Measurements from ENCODE around the gene NOSIP. TPM values are rescaled to one million over a fixed set of nuclear protein-coding genes. Genes with fewer than 3 reads are reported as not detected.

Gene NOSIP
- polyA plus RNA-seq, 1 of the 3 experiments (the other 2 are of a cell fraction), result 128 TPM

DNA sequence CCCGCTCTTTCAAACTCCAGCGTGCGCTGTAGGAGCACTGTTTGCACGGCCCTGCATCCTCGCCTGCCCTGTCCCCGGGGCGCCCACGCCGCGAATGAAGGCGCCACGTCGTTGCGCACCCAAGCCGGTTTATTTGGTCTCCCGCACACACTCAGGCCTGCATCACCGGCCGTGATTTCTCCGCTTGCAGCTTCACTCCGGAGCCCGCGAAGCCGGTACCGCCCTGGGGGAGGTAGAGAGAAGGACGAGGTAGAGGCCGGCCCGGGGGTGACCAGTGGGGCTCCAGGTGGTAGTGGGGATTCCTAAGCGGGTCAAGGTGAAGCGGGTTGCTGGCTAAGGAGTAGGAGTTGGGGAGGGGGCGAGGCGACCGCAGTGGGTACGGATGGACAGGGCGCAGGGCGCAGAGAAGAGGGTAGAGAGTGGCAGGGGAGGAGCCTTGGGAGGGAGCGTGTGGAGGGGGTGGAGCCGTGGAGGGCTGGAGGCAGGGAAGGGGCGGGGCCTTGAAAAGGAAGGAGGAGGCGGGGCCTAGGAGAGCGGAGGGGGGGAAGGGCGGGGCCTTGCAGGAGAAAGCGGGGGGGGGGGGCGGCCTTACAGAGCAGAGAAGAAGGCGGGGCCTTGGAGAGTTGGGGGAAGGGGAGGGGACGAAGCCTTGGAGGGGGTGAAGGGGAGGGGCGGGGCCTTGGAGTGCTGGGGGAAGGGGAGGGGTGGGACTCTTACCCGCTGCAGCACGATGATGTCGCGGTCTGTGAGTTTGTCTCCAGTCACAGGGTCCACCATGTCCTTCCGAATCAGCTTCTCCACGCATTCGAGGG is 24.6 kb downstream of the NOSIP start:
- peaks cover 3% of the 10 kb centered on the region; the same call in 1 of the 2 replicates for H3K79me2 ChIP-seq (ENCODE audit: insufficient read depth)
- ChIA-PET POLR2A (no interaction called here), CTCF (interaction anchor here (2.4 to 6.9 kb wide), 2 partner anchors 9 to 15 kb away, joined by 11 to 79 read pairs; no protein-coding TSS in a partner anchor)
- WGBS (ENCODE audit: low lambda C conversion rate), result 86% methylated on average over 50 of the region's 53 CpGs
- H3K4me1 ChIP-seq (ENCODE audit: control insufficient read depth in 1 of 2, insufficient read depth in 2 of 2, low read depth in 1 of 2, low read length in 1 of 2), result no peaks in the 10 kb centered on the region; a peak in 1 of 4 replicates
- H3K4me3 ChIP-seq (ENCODE audit: low read depth in 2 of 2, low read length in 1 of 2), result no peak overlapping the region
- peaks cover 18 to 44% of the 10 kb centered on the region in 2 experiments for H3K36me3 ChIP-seq (replicated peaks in 1 of 2; ENCODE audit: control insufficient read depth in 1 of 2, insufficient read depth in 2 of 2, low read length in 1 of 2)
- no peak overlapping the region for H3K9ac ChIP-seq
- TF ChIP-seq, protein P1, sequence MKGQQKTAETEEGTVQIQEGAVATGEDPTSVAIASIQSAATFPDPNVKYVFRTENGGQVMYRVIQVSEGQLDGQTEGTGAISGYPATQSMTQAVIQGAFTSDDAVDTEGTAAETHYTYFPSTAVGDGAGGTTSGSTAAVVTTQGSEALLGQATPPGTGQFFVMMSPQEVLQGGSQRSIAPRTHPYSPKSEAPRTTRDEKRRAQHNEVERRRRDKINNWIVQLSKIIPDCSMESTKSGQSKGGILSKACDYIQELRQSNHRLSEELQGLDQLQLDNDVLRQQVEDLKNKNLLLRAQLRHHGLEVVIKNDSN (IDR thresholded peaks at IDR 0.05; ENCODE audit: borderline replicate concordance, low read depth), result no peak
- TF ChIP-seq SIN3A (IDR thresholded peaks at IDR 0.05; ENCODE audit: borderline replicate concordance, low read depth, low read length), result no peak
- no peak for TF ChIP-seq YY1 (IDR thresholded peaks at IDR 0.05; ENCODE audit: low read depth)
- peaks cover 4% of the 10 kb centered on the region for H3F3A ChIP-seq (replicated peaks; ENCODE audit: insufficient read depth)
- H3K27ac ChIP-seq (ENCODE audit: low read depth in 2 of 2, low read length in 1 of 2), result no peak overlapping the region
- DNase-seq, result peak; percentile 95
- 0 out of 2 replicates have a peak, but pooled peaks cover 1% of the 10 kb centered on the region for H4K20me1 ChIP-seq (ENCODE audit: insufficient read depth)
- H2AFZ ChIP-seq (ENCODE audit: low read depth), result no peak overlapping the region
- H3K27me3 ChIP-seq (ENCODE audit: insufficient read depth), result no peaks in the 10 kb centered on the region
- no peak overlapping the region for H3K4me2 ChIP-seq
- H3K9me2 ChIP-seq, result no peaks in the 10 kb centered on the region
- H3K9me3 ChIP-seq, result no peaks in the 10 kb centered on the region

DNA sequence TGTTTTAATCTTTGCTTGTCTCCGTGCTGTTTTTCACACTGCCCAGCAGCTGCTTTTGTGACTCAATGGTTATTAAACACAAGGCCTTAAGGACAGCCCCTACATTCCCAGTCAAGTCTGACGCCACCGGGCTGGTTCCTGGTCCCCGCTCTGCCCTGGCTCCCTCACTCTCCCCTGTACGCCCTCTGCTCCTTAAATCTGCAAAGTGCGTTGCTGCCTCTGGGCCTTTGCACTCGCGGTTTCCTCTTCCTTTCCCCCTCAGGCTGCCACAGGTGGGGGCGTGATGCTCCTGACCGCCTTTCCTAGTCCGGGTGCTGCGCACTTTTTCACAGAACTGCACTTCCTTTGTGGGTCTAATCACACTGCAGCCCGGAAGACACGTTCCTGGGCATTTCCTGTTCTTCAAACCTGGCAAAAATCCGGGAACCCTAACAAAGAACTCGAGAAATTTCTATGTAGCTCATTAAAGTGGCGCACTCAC is 25.6 kb downstream of the NOSIP start:
- Histone ChIP-seq H3K9ac (no peak overlapping the region), H3K4me3 (ENCODE audit: low read depth in 2 of 2, low read length in 1 of 2) (no peak overlapping the region), H3K27me3 (ENCODE audit: insufficient read depth) (no peaks in the 10 kb centered on the region), H2AFZ (ENCODE audit: low read depth) (no peak overlapping the region), H3K4me2 (no peak overlapping the region), H3K36me3 (replicated peaks in 1 of 2; ENCODE audit: control insufficient read depth in 1 of 2, insufficient read depth in 2 of 2, low read length in 1 of 2) (peaks cover 18 to 35% of the 10 kb centered on the region in 2 experiments), H3F3A (replicated peaks; ENCODE audit: insufficient read depth) (peaks cover 4% of the 10 kb centered on the region), H3K79me2 (ENCODE audit: insufficient read depth) (no peaks in the 10 kb centered on the region), H3K4me1 (ENCODE audit: control insufficient read depth in 1 of 2, insufficient read depth in 2 of 2, low read depth in 1 of 2, low read length in 1 of 2) (no peaks in the 10 kb centered on the region; a peak in 1 of 4 replicates), H4K20me1 (ENCODE audit: insufficient read depth) (no peaks in the 10 kb centered on the region), H3K9me3 (no peaks in the 10 kb centered on the region), H3K9me2 (no peaks in the 10 kb centered on the region), H3K27ac (ENCODE audit: low read depth in 2 of 2, low read length in 1 of 2) (no peak overlapping the region)
- POLR2A ChIA-PET, result no interaction called here
- CTCF ChIA-PET, result interaction anchor here (0.6 to 1.6 kb wide), 2 partner anchors 16 to 1376 kb away, joined by 3 to 4 read pairs; no protein-coding TSS in a partner anchor
- WGBS (ENCODE audit: low lambda C conversion rate), result 95% methylated on average over 17 of the region's 17 CpGs
- no peak for DNase-seq
- no peak for TF ChIP-seq TEAD4 (IDR thresholded peaks at IDR 0.05; ENCODE audit: borderline replicate concordance, insufficient read depth)
- no peak for TF ChIP-seq TAF1 (IDR thresholded peaks at IDR 0.05; ENCODE audit: borderline replicate concordance, low read depth, low read length)
- TF ChIP-seq, protein P2, sequence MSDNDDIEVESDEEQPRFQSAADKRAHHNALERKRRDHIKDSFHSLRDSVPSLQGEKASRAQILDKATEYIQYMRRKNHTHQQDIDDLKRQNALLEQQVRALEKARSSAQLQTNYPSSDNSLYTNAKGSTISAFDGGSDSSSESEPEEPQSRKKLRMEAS (IDR thresholded peaks at IDR 0.05; ENCODE audit: low read depth), result no peak
- no peak for TF ChIP-seq JUND (IDR thresholded peaks at IDR 0.05)
- TF ChIP-seq SMC3 (IDR thresholded peaks at IDR 0.05; ENCODE audit: low read depth, low read length), result no peak
- no peak for TF ChIP-seq SIN3A (IDR thresholded peaks at IDR 0.05; ENCODE audit: borderline replicate concordance, low read depth, low read length)
- TF ChIP-seq FOXM1 (IDR thresholded peaks at IDR 0.05; ENCODE audit: low read depth), result no peak
- TF ChIP-seq MEF2A (IDR thresholded peaks at IDR 0.05; ENCODE audit: borderline replicate concordance, low read depth), result no peak
- TF ChIP-seq, protein P3, sequence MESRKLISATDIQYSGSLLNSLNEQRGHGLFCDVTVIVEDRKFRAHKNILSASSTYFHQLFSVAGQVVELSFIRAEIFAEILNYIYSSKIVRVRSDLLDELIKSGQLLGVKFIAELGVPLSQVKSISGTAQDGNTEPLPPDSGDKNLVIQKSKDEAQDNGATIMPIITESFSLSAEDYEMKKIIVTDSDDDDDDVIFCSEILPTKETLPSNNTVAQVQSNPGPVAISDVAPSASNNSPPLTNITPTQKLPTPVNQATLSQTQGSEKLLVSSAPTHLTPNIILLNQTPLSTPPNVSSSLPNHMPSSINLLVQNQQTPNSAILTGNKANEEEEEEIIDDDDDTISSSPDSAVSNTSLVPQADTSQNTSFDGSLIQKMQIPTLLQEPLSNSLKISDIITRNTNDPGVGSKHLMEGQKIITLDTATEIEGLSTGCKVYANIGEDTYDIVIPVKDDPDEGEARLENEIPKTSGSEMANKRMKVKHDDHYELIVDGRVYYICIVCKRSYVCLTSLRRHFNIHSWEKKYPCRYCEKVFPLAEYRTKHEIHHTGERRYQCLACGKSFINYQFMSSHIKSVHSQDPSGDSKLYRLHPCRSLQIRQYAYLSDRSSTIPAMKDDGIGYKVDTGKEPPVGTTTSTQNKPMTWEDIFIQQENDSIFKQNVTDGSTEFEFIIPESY (IDR thresholded peaks at IDR 0.05; ENCODE audit: borderline replicate concordance, low read depth), result no peak
- TF ChIP-seq FOXJ3 (CRISPR knock-in tag; IDR thresholded peaks at IDR 0.05), result no peak
- TF ChIP-seq MXI1 (IDR thresholded peaks at IDR 0.05; ENCODE audit: low read depth, low read length), result no peak
